Muscle of back (tissue), 11 donors: Measurements from ENCODE around the gene GARS1. TPM values are rescaled to one million over a fixed set of nuclear protein-coding genes. Genes with fewer than 3 reads are reported as not detected.
A peak's percentile ranks its signal among the peaks of the same experiment; 100 is the strongest.

Source experiments
- DNase-seq, 3 donors: peaks; one replicate each; pipeline versions ENCODE4 v3.0.0 to v3.0.0-alpha.2; 2013
- polyA plus RNA-seq, 10 donors: library from polyadenylated mRNA; unstranded; fragments of 120-200 nt; gene quantifications; one replicate each; pipeline ENCODE4 v1.2.1, GENCODE V29; 2013; ENCODE audit not compliant: insufficient read length in 10 of 10

GARS1 gene
- polyA plus RNA-seq, 10 donors, result 63.4 to 79.4 (median 68.7) TPM

DNA sequence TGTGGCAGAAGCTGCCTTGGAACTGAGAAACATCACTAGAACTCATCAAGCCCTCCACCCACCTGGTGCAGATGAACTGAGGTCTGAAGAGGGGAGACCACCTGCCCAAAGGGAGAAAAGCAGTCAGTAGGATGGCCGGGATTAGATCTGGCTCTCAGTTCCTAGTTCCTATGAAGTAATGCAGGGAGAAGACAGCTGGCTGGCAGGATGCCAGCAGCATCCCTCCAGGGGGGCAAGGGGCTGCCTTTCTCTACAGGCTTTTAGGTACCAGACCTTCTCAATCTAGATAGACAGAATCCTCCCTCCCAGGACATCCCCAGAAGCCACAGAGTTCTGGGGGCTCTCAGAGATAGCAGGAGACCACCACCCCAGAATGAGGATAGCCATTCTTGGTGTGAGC lies 79.7 kb downstream of the GARS1 start:
- no peak for DNase-seq

DNA sequence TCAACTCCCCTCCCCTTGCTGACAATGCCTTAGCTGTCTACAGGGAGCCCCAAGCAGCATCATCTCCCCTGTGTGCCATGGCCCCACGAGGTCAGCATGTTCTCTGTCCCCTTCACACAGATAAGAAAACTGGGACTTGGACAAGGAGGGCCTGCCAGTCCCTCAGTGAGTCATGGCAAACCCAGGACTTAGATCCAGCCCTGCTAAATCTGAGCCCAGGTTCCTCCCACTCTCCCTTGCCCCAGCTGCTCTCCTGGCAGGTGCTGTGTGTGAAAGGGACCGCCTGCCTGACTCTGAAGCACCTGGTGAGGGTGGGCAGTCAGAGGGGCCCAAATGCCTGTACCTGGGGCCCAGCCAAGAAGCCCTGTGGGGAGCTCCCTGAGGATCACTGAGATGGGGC lies 80.2 kb downstream of the GARS1 start:
- DNase-seq, result no peak

DNA sequence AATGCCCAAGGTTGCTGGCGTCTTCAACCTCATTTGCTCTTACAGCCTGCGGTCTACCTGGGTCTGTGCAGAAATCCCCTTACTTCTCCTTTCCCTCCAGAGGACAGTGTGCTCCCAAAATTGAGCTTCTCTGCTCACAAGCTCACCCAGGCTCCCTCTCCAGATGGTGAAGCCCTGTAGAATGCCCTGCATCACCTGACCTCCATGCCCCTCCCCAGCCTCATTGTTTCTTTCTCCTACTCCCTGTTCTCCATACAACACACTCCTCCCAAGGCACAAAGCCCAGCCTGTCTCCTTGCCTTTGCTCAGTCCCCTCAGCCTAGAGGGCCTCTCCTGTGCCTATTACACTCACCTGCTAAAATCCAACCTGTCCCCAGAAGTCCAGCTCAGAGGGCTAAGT lies 84.1 kb downstream of the GARS1 start:
- no peak for DNase-seq

DNA sequence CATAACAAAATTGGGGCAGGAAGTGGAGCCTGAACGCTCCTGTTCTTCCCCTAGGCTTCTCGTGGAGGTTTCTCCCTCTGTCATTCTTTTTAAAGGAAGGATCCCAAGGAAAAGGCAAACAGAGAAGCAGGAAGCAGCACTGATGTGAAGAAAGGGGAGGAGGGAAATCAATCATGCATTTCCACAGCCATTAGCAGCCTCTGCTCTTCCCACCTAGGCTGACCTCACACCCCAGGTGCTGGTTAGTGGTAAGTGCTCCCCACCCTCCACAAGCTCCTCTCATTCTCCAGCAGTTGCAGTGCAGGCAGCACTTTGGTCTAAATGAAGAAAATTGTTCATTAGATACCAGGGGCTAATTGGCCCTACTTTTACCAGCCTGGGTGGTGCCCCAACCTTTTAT lies 85.0 kb downstream of the GARS1 start:
- no peak for DNase-seq

DNA sequence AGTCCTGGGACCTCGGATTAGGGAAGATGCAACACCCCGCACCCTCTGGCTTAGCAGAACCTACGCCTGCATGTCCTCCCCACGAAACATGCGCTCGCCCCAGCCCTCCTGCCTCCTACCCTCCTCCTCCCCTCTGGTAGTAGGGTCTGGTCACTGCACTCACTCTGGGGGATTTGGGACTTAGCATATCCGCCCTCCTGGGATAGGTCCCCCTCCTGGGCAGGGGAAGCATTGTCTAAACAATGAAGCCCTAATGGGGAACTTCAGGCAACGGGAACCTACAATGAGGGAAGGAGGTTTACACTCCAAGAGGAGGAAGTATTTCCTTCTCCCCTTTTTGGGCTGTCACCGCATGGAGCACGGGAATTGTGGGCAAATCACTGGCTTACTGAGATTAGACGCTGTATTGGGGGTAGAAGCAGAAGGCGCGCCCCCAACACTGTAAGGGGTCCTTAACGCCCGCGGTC lies 86.7 kb downstream of the GARS1 start:
- DNase-seq, result no peak

DNA sequence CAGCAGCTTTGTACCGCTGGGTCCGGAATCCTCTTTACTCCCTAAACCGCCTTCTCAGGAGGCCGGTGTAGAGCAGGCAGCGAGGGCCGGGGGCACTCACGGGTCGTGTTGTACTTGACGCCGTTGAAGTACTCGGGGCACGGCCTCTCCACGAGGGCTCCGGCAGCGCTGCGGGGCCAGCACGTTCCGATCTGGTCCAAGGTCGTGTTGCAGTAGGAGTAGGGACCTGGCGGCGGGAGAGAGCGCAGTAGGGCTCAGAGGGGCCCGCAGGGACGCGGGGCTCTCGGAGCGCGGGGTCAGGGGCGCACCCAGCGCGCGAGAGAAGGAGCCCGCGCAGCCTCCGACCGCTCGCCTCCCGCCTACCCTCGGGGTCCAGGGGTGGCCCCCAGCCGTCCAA lies 87.1 kb downstream of the GARS1 start:
- DNase-seq, result peak in 1 of 3 donors; percentile 13

DNA sequence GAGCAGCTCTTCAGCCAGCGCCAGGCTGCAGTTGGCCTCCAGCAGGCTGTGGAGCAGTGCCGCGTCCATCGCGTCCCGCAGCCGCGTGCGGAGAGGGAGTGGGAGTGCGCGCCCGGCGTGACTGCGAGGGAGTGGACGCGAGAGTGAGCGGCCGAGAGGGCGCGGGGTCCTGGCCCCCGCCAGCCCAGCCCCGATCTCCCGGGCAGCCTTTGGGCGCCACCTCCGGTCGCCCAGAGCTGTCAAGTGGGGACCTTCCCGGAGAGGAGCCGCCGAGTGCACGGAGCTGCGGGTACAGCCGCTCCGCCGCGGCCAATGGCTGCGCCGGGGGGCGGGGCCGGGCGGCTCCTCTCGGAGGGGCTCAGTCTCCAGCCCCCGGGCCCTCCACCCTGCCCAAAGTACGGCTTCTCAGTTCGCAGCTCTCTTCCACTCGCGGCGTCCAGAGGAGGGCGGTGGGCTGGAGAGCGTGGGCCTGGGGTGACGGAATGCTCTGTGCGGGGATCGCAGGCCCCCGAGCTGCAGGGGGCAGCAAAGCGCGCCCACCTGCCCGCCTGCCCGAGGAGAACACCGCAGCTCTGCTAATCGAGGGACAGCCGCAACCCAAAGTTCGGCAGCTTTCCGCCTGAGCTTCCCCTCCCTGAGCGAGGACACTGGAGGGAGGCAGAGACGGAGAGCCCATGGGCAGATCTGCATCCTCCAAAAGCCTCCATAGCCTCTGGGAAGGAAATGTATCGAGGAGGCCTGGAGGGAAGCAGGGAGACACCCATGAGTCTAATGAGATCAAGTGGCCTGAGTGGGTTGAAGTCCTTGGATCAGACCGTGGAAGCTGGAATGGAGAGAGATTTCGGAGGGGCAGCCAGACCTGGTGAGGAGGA lies 87.8 kb downstream of the GARS1 start, which contains the start of gene CRHR2:
CRHR2 (minus strand) TSS at position 245 of the 872 bp plus-strand sequence; CDS start at position 69, 176 bp downstream.
- peak in 1 of 3 donors; percentile 54 for DNase-seq

DNA sequence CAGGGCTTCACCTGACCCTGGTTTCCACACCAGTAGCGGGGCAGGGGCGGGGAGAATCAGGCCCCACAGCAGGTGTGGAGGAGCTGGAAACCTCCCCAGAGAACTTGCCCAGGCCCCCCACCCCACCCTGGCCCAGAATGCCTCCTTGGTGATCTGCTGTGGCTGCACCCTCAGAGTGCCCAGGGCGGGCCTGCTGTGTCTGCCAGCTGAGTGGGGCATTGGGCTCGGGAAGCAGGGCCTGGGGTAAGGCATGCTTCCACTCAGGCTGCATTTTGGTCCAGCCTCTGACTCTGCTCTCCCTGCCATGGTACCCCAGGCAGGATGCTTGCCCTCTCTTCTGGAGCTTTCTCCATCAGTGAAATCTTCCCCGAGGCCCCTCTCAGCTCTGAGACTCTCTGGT lies 88.6 kb downstream of the GARS1 start:
- DNase-seq, result no peak

Other genes starting within 250 kb of the GARS1 start
- gene NOD1, start 116.1 kb upstream of the GARS1 start, polyA plus RNA-seq, result 10 to 100 TPM; 11.0 to 19.6 (median 13.4) TPM
- 10 to 100 TPM; 30.7 to 44.9 (median 37.0) TPM for gene GGCT, start 90.0 kb upstream of the GARS1 start, polyA plus RNA-seq
- gene CRHR2, start 87.6 kb downstream of the GARS1 start, polyA plus RNA-seq, result 1 to 10 TPM in 9 of 10 donors, under 1 TPM in 1; 0.43 to 7.6 (median 3.2) TPM
- gene INMT, start 157.3 kb downstream of the GARS1 start, polyA plus RNA-seq, result 10 to 100 TPM in 3 of 10 donors, 1 to 10 TPM in 7; 6.3 to 11.9 (median 8.0) TPM
- 10 to 100 TPM in 1 of 10 donors, 1 to 10 TPM in 9; 3.9 to 18.6 (median 5.2) TPM for gene MINDY4, start 176.5 kb downstream of the GARS1 start, polyA plus RNA-seq